Coronary artery (tissue), 2 donors: Measurements from ENCODE around the gene SPPL2B.

ENCODE experiments used
- DNase-seq: peaks from one replicate; pipeline ENCODE4 v3.0.0-alpha.2; 2017; ENCODE audit warnings: low spot score
- H3K27ac ChIP-seq, 2 donors: fragments of 200-600 bp; sonication (generic); one replicate each; pipeline ENCODE4 v1.5.1; 2016 to 2019
- H3K4me3 ChIP-seq: fragments of 200-600 bp; sonication (generic); 2 replicates; pipeline ENCODE4 v1.5.1; 2016; ENCODE audit warnings: mild to moderate bottlenecking, moderate library complexity
- TF ChIP-seq, protein P1 (sequence below): fragments of 200-600 bp; sonication (generic); IDR thresholded peaks from one replicate; pipeline ENCODE4 v1.5.1; 2019; ENCODE audit warnings: antibody characterized with exemption

The SPPL2B gene

GRCh38 chr19:2291185-2291751 is 37.2 kb upstream of the SPPL2B start:
- H3K27ac ChIP-seq: no peak overlapping the region
- peak overlapping the region; percentile 71 for H3K4me3 ChIP-seq
- DNase-seq: no peak
- TF ChIP-seq, protein P1, sequence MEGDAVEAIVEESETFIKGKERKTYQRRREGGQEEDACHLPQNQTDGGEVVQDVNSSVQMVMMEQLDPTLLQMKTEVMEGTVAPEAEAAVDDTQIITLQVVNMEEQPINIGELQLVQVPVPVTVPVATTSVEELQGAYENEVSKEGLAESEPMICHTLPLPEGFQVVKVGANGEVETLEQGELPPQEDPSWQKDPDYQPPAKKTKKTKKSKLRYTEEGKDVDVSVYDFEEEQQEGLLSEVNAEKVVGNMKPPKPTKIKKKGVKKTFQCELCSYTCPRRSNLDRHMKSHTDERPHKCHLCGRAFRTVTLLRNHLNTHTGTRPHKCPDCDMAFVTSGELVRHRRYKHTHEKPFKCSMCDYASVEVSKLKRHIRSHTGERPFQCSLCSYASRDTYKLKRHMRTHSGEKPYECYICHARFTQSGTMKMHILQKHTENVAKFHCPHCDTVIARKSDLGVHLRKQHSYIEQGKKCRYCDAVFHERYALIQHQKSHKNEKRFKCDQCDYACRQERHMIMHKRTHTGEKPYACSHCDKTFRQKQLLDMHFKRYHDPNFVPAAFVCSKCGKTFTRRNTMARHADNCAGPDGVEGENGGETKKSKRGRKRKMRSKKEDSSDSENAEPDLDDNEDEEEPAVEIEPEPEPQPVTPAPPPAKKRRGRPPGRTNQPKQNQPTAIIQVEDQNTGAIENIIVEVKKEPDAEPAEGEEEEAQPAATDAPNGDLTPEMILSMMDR: no peak

- TF ChIP-seq, protein P1: no peak
- Histone ChIP-seq H3K4me3 (peak overlapping the region; percentile 52), H3K27ac (peak overlapping the region; percentile 3 to 24)
Observed at GRCh38 chr19:2294687-2295335, 33.7 kb upstream of the SPPL2B start.

GRCh38 chr19:2296141-2296540 is 32.3 kb upstream of the SPPL2B start:
- no peak for DNase-seq
- Histone ChIP-seq H3K27ac (no peak overlapping the region), H3K4me3 (no peak overlapping the region)
- TF ChIP-seq, protein P1: no peak

More at GRCh38 chr19:2294687-2295335, 33.7 kb upstream of the SPPL2B start:
- DNase-seq: no peak

DNA sequence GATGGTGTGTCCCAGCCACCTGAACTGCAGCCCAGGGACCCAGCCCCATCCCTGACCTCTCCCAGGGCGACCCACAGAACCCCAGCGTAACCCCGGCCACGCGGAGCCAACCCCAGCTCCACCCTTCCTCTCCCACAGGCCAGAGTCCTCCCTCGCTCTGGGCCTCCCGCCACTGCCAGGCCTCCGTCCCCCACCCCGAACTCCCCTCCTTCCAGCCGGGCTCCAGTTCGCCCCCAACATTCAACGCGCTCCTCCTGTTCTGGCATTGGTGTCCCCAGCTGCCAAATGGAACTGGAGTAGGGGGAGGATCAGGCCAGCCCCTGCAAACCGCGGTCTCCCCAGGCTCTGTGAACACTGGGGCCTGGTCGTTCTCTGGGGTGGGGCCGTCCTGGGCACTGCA is 28.0 kb upstream of the SPPL2B start:
- no peak for DNase-seq
- Histone ChIP-seq H3K4me3 (no peak overlapping the region), H3K27ac (no peak overlapping the region)
- TF ChIP-seq, protein P1: no peak

DNA sequence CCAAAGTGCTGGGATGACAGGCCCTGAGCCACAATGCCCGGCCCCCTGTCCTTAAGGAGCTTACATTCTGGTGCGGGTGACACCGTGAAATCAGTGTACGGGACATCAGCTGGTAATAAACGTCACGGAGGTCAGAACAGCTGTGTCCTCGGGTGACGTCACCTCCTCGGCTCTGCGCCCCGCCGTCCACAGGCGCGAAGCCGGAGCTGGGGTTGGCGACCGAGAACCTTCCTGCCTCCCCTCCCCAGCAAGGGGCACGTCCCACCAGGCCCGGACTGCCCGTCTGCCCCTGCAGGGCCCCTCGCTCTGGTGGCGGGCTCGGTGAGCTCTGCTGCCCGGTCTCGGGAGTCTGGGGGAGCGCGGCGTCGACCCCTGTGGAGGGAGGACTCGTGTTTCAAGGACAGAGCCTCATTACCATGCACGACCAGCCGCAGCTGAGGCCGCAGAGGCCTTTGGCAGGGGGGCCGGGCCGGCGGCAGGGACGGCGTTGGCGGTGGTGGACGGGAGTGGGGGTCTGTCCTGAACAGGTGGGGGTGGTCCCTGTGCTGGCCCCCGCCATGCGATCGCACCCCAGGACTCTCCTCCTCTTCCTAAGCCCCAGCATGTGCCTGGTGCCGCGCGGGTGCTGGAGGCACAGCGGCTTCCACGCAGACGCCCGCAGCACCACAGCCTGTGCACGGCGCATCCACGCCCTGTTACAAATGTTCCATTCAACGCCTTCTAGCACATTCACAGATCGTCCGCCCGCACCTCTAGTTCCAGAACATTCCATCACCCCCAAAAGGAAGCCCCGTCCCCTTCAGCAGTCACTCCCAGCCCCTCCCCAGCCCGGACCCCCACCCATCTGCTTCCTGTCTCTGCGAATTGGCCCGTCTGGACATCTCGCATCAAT is 25.9 kb upstream of the SPPL2B start:
- Histone ChIP-seq H3K4me3 (peak overlapping the region; percentile 50), H3K27ac (no peak overlapping the region)
- no peak for DNase-seq
- TF ChIP-seq, protein P1: no peak

DNA sequence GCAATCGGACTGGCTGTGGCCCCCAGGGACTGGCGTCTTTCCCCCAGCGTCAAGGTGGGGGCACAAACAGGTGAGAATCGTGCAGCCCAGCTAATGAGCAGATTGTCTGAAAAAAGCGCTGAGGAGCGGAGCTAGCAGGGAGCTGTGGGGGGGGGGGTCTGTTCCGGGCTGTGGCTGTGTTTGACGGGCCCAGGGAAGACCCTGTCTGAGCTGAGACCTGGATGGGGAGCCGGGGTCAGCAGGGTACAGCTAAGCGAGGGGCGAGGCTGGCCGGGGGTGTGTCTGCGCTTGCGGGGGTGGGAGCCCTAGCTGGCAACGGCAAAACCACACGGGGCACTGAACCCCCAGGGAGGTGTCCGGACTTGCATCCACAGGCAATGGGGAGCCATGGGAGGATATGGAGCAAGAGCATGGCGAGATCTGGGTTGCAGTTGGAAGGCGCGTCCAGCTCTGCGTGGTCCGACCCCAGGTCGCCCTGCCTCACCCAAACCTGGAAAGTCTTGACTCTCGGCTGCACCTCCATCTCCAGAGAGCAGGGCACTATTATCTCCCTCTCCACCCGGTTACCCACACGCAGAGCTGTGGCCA is 25.2 kb upstream of the SPPL2B start:
- Histone ChIP-seq H3K4me3 (no peak overlapping the region), H3K27ac (no peak overlapping the region)
- TF ChIP-seq, protein P1: no peak
- no peak for DNase-seq
